NCI-H2107 treated with DMSO at 0.1 percent for 48 hours (cell line): ENCODE measurements around the gene CCNL2.
A peak's percentile ranks its signal among the peaks of the same experiment; 100 is the strongest.
"Not testable (repeated sequence)": the region's sequence is repeated elsewhere in the genome, so short reads cannot be mapped to it uniquely, and the experiment has no call there.

Source experiments
- DNase-seq: peaks from one replicate; lab custom pipeline; 2025; ENCODE audit not compliant: unreplicated experiment; lab: John Stamatoyannopoulos, UW

Gene CCNL2

DNA sequence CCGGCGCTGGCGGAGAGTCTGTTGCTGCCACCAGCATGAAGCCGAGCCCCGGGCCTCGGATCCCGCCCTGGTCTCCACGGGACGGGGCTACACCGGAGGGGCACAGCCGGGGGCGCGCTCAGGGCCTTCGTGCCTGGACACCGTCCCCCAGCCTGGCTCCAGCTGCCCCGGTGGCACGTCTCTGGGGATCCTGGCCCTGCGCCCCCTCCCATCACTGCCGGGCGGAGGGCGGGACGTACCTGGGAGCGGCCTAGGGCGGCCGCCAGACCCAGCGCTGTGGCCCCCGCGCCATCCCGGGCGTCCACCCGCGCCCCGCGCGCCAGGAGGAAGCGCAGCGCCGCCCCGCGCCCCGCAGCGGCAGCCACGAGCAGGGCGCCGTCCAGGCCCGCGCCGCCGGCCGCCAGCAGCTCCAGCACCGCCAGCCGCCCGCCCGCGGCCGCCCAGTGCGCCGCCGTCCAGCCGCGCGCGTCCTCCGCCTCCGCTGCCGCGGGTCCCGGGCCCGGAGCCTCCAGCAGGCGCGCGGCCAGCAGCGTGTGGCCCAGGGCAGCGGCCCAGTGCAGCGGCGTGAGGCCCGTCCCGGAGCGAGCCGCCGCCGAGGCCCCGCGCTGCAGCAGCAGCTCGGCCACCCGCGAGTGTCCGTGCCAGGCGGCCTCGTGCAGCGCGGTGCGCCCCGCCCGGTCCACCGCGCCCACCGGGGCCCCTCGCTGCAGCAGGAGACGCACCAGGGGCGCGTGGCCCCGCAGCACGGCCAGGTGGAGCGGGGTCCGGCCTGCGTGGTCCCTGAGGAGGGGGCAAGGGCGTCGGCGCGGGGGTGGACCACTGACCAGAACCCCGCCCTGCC lies 20.9 kb upstream of the CCNL2 start:
- no peak for DNase-seq

DNA sequence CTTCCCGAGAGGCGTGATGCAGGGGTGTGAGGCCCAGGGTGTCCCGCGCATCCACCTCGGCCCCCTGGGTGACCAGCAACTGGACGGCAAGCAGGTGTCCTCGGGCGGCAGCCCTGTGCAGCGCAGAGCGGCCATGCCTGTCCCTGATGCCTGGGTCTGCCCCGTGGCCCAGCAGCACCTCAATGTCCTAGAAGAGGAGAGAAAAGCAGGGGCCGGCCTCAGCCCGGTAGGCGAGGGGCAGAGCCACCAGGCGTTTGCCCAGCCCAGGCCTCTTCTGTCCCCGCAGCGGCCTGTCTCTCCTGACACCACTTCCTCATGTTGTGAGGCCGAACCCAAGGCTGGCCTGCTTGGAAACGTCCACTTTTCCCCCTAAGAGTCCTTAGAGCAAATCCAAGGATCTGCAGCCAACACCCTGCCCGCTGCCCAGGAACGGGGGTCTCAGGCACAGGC lies 20.3 kb upstream of the CCNL2 start:
- no peak for DNase-seq

DNA sequence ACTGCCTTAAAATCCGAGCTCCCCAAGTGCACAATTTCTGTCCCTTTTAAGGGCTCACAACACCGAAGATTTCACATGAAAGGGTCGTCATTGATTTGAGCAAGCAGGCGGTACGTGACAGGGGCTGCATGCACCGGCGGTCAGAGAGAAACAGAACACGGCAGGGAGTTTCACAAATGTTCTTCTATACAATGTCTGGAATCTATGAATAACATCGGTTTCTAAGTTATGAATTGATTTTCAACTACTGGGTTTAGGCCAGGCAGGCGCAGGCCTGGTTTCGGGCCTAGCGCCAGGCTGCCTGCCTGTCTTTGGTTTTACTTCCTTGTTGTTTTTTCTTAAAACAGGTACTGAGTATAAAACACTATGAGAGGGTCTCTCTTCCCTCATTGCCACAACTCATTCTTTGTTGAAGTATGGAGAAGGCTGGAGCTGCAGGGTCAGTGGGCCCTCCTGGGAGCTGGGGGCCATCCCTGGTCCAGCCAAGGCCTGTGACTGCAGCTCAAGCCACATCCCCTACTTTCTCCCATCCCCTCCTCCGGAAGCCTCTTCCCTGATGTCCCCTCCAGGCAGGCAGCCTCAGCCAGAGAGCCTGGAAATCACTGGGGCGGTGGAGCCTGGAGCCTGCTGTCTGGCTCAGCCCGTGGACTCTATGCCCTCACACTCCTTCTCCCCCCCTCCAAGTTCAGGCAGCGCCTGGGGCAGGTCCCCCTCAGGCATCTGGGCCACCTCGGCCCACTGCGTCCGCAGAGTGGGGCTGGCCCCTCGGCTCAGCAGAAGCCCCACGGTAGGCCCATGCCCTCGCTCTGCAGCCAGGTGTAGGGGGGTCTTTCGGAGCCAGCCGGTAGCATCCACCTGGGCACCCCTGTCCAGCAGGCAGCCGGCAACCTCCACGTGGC lies 19.6 kb upstream of the CCNL2 start:
- DNase-seq: no peak

DNA sequence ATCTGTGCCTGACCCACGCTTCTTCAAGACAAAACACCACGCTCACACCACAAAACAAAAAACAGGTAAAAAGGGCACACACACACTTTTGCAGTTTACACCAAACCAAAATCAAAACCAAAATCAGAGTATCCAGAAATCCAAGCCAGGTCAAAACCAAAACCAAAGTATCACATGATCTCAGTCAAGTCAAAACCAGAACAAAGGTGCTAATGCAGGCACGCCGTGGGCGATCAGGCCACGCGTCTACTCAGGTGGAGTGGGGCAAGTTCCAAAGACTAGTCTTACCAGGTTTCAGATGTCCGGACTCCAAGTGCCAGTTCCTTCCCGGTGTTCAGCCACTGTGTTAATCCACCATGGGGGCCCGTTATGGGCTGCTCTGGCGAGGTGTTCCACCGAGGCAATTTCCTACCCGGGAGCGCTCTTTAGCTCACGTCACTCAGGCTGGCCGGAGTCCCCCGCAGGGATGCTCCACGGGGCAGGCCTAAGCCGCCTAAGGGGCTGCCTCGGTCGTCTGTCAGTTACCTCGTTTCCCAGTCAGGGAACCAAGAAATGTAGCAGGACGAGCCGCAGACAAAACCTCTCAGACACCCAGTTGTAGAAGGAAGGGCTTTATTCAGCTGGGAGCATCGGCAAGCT lies 18.8 kb upstream of the CCNL2 start:
- not testable (repeated sequence) for DNase-seq

DNA sequence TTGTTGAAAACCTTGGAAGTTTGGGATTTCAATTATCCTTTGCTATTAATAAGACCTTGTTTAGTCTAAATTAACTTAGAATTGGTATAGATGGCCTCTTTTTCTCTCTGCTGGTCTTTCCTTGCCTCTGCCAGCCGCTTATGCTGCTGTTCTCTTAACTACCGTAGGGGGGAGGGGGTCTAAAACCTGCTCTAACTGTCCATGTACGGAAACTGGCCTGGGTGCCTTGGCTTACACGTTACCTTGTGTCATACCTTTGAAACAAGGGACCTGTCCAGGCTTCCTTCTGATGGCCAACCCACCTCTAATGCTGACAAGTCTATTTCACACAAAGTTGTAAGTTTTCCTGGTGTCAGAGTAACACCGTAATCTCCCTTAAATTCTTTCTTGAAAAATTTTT lies 18.3 kb upstream of the CCNL2 start:
- not testable (repeated sequence) for DNase-seq

DNA sequence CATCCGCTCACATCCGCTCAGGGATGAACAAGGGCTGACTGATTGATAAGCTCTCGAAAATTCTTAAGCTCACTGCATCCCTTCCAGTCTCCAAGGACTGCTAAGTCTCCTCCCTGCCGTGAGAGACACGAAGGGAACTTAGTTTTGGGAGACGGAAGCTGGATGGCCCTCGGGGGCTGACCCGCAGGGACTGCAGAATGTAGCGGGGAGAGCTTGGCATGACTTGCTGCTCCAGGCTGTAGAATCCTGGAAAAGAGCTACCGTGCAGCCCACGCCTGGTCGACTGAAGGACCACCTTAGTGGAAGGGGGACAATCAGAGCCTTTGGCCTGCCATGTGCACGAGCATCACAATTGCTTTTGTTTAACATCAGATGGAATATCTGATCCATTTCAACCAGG lies 16.6 kb upstream of the CCNL2 start:
- DNase-seq: no peak

DNA sequence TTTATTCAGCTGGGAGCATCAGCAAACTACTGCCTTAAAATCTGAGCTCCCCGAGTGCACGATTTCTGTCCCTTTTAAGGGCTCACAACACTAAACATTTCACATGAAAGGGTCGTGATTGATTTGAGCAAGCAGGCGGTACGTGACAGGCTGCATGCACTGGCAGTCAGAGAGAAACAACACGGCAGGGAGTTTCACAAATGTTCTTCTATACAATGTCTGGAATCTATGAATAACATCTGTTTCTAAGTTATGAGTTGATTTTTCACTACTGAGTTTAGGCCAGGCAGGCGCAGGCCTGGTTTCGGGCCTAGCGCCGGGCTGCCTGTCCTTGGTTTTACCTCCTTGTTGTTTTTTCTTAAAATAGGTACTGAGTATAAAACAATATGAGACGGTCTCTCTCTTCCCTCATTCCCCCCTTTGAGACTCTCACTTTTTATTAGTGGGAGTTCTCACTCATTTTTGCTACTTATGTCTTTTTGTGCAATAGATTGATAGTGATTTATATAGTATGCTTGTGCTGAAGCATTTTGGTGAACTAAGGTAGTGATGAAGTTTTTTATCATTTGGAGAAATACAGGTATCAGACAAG lies 13.3 kb upstream of the CCNL2 start:
- DNase-seq: not testable (repeated sequence)

DNA sequence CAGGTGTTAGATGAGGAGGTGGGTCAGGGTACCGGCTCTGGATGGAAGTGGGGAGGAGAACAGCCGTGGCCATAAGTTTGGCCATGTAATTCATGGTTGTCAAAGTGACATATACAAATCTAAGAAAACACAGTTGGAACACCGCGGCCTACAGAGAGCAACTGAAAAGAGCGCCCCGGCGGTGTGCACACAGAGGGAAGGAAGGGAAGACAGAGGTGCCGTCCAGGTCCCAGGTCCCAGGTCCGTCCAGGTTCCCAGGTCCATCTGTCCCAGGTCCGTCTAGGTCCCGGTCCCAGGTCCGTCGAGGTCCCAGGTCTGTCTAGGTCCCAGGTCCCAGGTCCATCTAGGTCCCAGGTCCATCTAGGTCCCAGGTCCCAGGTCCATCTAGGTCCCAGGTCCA lies 12.5 kb upstream of the CCNL2 start:
- no peak for DNase-seq

DNA sequence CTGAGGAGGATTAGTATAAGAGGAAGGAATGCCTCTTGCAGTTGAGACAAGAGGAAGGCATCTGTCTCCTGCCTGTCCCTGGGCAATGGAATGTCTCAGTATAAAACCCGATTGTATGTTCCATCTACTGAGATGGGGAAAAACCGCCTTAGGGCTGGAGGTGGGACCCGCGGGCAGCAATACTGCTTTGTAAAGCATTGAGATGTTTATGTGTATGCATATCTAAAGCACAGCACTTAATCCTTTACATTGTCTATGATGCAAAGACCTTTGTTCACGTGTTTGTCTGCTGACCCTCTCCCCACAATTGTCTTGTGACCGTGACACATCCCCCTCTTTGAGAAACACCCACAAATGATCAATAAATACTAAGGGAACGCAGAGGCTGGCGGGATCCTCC lies 11.1 kb upstream of the CCNL2 start:
- not testable (repeated sequence) for DNase-seq

DNA sequence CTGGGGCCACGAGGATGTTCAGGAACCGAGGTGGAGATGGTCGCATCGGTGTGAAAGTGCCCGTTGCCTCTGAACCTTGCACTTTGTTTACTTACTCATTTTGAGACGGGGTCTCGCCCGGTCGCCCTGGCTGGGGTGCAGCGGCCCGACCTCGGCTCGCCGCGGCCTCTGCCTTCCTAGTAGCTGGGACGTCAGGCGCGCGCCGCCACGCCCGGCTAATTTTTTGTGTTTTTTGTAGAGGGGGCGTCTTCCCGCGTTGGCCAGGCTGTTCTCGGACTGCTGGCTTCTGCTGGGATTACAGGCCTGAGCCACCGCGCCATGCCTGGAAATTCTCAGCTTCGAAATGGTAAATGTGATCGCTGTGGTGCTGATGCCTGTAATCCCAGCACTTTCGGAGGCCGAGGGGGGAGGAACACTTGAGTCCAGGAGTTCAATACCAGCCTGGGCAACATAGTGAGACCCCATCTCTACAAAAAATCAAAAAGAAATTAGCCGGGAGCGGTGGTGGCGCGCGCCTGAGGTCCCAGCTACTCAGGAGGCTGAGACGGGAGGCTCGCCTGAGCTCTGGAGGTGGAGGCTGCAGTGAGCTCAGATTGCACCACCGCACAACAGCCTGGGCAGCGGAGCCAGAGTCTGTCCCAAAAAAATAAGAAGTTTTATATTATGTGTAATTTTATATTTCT lies 8.6 kb upstream of the CCNL2 start:
- no peak for DNase-seq

DNA sequence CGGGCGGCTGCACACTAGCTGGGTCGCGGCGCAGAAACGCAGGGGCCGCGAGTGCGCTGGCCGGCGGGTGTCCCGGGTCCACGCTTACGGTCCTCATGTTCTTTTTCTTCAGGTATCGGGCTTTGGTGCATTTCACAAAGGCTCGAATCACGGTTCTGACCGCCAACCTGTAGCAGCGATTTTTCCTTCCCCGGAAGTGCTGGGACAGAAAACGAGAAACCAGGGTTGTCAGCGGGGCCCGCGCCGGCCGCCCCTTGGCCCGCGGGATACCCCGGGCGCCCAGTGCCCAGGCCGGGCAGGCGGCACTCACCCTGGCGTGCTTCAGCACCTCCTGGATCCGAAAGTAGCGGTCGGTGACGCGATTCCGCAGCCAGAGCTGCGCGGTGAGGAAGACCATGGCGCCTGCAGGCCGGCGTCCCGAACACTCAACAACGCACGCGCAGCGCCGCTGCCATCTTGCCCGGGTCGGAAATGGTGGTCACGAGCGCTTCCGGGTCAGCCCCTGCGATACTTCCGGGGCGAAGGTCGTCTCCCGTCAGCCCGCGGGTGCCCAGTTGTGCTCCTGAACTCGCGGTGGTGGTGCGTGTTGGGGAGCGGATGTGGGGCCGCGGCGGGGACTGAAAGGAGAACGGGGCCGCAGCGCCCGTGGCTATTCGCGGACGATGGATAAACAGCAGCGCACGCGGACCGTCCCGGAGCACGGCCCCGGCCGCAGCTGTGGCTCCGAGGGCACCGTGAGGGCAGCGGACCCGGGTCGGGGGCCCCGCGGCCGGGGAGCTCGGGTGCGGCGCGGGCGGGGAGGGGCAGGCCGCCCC lies 7.9 kb upstream of the CCNL2 start, which contains the start of gene MRPL20:
Gene MRPL20, minus strand, starts transcription at position 473 of the 815 bp plus-strand sequence. Its CDS starts 76 bp downstream, at position 397.
- peak; percentile 6 for DNase-seq

DNA sequence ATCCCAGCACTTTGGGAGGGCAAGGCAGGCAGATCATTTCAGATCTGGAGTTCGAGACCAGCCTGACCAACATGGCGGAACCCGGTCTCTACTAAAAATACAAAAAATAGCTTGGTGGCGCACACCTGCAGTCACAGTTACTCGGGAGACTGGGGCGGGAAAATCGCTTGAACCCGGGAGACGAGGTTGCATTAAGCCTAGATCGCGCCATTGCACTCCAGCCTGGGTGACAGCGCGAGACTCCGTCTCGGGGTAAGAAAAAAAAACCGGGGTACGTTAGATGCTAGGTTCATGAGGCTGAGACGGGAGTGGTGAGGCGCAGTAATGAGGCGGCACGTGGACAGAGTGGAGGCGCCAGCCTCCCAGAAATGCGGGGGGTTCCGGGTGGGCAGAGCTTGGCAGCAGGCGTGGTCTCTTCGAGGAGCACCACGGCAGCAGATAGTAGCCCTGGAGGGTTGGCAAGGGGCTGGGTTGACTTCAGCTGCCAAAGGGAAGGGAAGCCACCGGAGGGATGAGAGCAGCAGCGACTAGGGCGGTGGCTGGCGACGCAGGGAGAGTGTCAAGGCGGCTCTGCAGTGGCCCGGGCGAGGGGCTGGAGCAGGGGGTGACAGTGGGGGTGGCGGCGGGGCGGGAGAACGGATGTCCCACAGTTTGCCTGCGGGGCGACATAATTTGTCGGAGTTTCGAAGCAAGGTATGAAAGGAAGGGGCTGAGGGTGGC lies 7.1 kb upstream of the CCNL2 start:
- DNase-seq: no peak

DNA sequence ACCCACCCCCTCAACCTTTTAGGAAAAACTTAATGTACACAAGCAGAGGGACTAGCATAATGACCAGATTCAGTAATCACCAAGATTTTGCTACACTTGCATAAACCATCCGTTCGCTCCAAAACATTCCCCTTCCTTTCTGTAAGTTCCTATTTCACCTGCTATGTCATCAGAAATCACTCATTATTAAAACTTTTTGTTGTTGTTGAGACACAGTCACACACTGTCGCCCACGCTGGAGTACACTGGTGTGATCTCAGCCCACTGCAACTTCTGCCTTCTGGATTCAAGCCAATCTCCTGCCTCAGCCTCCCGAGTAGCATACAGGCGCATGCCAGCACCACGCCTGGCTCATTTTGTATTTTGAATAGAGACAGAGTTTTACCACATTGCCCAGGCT lies 4.5 kb upstream of the CCNL2 start:
- DNase-seq: no peak

DNA sequence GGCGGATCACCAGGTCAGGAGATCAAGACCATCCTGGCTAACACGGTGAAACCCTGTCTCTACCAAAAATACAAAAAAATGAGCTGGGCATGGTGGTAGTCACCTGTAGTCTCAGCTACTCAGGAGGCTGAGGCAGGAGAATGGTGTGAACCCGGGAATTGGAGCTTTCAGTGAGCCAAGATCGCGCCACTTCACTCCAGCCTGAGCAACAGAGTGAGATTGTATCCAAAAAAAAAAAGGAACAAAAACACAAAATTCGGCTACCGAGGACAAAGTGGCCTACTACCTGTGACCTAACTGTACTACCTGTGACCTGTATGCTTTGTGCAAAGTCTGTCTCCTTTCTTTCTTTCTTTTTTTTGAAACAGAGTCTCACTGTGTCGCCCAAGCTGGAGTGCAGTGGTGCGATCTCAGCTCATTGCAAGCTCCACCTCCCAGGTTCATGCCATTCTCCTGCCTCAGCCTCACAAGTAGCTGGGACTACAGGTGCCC lies 3.8 kb upstream of the CCNL2 start:
- not testable (repeated sequence) for DNase-seq

DNA sequence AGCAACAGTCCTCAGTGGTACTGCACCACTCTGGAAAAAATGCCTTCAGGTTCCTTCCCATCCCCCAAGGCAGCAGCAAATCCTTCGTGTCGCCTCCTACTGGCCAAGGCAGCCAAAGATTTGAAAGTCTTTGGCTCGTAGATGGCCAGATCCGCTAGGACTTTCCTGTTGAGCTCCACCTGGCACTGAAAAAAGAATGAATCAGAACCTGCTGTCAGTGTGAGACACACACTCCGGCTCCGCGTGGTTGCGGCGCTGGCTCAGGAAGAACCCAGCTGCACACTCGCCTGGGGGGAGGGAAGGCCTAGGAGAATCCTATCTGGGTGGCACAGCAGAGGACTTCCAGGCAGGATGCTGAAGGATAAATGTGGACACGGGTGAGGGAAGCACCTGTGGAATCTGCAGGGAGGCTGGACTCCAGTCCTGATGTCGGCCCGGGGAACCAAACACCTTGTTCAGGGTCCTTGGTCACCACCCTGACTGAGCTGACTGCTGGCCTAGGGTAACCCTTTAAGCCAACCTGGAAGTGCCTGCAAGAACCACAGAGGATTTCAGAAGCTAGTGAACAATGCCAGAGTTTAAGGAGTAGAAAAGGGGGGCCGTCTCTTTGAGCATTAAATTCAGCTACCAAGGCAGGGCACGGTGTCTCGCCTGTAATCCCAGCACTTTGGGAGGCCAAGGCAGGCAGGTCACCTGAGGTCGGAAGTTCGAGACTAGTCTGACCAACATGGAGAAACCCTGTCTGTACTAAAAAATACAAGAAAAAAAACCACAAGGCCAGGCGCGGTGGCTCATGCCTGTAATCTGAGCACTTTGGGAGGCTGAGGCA lies 3.2 kb upstream of the CCNL2 start:
- no peak for DNase-seq

DNA sequence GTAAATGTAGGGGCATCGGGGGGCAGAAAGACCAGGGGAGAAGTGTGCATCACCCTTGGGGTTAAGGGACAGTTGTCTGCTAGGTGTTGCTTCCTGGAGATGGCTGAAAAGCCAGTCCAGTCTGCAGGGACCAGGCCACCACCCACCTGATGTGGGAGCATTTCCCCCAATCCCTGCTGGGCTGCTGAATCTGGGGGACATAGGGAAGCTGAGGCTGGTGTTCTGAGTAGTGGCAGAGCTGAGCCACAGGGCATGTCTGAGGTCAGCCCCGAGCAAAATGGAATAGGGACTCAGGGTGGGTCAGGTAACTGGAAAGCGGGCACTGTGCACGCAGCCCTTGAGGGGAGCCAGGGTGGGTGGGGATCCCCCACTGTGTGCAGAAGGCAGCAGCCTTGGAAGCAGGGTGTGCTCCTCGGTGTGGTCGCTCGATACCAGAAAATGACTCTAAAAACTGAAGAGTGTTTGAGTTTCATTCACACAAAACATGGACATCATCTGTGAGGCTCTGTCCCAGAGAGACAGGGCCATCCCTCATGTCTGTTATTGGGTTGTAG lies 2.4 kb upstream of the CCNL2 start:
- no peak for DNase-seq

DNA sequence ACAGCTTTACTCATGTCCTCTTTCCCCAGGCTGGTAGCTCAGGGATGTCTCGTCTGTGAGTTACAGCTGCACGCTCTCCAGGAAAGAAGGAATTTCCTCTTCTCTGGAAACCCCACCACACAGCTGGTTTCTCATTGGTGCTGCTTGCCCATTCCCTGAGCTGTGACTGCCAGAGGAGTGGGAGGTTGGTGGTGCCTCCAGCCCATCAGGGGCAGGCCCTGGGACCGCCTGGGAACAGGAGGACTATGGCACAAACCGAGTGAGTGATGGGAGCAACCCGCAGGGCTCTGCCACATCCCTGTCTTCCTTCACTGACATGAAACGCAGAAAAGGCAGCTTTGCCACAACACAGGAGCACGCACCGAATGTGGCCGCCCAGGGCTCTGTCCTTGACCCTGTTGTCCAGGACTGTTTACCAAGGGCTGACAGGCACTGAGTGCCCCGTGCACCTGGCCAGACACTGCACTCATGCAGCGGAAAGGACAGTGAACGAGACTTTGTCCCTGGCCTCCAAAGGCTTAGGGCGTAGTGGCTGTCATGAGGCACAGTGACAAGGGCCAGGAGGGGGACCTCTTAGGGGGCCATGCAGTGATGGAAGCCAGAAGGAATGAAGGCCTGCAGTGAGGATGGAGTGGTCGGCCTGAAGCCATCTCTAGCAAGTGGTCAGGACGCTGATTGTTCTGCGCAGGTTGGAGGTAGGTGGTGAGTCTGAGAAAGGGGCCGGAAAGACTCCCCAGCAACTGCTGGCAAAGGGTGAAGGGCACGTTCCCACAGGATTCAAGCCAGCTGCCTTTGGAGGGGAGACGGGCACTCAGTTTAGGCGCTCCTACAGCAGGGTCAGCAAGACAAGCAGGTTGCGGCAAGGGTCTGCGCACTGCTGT lies 1.7 kb upstream of the CCNL2 start:
- no peak for DNase-seq
